H1 (cell line): ENCODE measurements around the gene TBX6. TPM values are rescaled to one million over a fixed set of nuclear protein-coding genes. Genes with fewer than 3 reads are reported as not detected.

Source experiments
- CTCF ChIA-PET: fragments of 300-600 bp; sonication (Branson Sonifier 250); formaldehyde crosslinking; loops from one replicate; lab custom pipeline; 2021; ENCODE audit not compliant: partially characterized antibody; lab: Charles Lee
- POLR2A ChIA-PET: fragments of 300-600 bp; sonication (Branson Sonifier 250); formaldehyde crosslinking; loops from one replicate; lab custom pipeline; 2021; ENCODE audit warnings: inconsistent platforms; ENCODE audit not compliant: partially characterized antibody; lab: Charles Lee
- DNase-seq, 2 experiments: peaks; one replicate each; pipeline versions ENCODE4 v3.0.0 to v3.0.0-alpha.2; 2010 to 2022; ENCODE audit warnings: low spot score in 2 of 2, low read depth in 1 of 2, mixed read lengths in 1 of 2
- FAIRE-seq: peaks from 2 replicates; lab custom pipeline; 2011; peaks lifted over from hg19 to GRCh38; lab: Jason Lieb, UNC
- H2AFZ ChIP-seq: 2 replicates; pipeline ENCODE4 v1.8.1; 2012; ENCODE audit warnings: low read length, inconsistent platforms
- H2AK5ac ChIP-seq: 2 replicates; pipeline ENCODE4 v1.6.1; 2013; ENCODE audit warnings: low read depth, low read length
- H2BK120ac ChIP-seq: replicated peaks from 2 replicates; pipeline ENCODE3; 2013; ENCODE audit warnings: low read depth, low read length, inconsistent platforms
- H2BK12ac ChIP-seq: 2 replicates; pipeline ENCODE4 v1.6.1; 2013; ENCODE audit warnings: low read depth, low read length
- H2BK15ac ChIP-seq: 2 replicates; pipeline ENCODE4 v1.6.1; 2013; ENCODE audit warnings: low read length
- H2BK20ac ChIP-seq: 2 replicates; pipeline ENCODE4 v1.6.1; 2013; ENCODE audit warnings: low read length
- H2BK5ac ChIP-seq: 2 replicates; pipeline ENCODE4 v1.6.1; 2013; ENCODE audit warnings: low read depth, low read length
- H3K14ac ChIP-seq: 2 replicates; pipeline ENCODE4 v1.6.1; 2013; ENCODE audit warnings: inconsistent platforms; ENCODE audit not compliant: insufficient read length
- H3K18ac ChIP-seq: 2 replicates; pipeline ENCODE4 v1.6.1; 2013; ENCODE audit warnings: low read length; ENCODE audit errors: extremely low read depth
- H3K23ac ChIP-seq: 2 replicates; pipeline ENCODE4 v1.6.1; 2013; ENCODE audit warnings: inconsistent platforms; ENCODE audit not compliant: insufficient read length
- H3K23me2 ChIP-seq: 2 replicates; pipeline ENCODE4 v1.6.1; 2013; ENCODE audit warnings: low read depth, low read length
- H3K27ac ChIP-seq: 2 replicates; pipeline ENCODE4 v1.6.1; 2011; ENCODE audit warnings: low read depth, low read length, inconsistent platforms
- H3K27me3 ChIP-seq, 4 experiments: replicated peaks in 1 of 4; 1 replicate in 1 of 4; 2 replicates in 3 of 4; pipeline versions ENCODE4 v1.6.1 to v1.8.1; 2011 to 2013; ENCODE audit warnings: low read length in 3 of 4, mild to moderate bottlenecking in 3 of 4, inconsistent platforms in 2 of 4, mixed read lengths in 2 of 4, moderate library complexity in 1 of 4; ENCODE audit not compliant: control insufficient read depth in 3 of 4, insufficient read depth in 3 of 4; ENCODE audit errors: extremely low read depth in 1 of 4
- H3K36me3 ChIP-seq, 4 experiments: 2 replicates each; pipeline versions ENCODE4 v1.6.1 to v1.8.1; 2011 to 2013; ENCODE audit warnings: mild to moderate bottlenecking in 4 of 4, low read length in 3 of 4, moderate library complexity in 2 of 4, control low read depth in 1 of 4, inconsistent platforms in 1 of 4; ENCODE audit not compliant: insufficient read depth in 4 of 4, control insufficient read depth in 2 of 4
- H3K4ac ChIP-seq: replicated peaks from 2 replicates; pipeline ENCODE3; 2013; ENCODE audit warnings: low read length, low read depth, mixed read lengths, inconsistent platforms; ENCODE audit not compliant: insufficient read length
- H3K4me1 ChIP-seq, 4 experiments: replicated peaks in 1 of 4; 1 replicate in 1 of 4; 2 replicates in 3 of 4; pipeline versions ENCODE4 v1.6.1 to v1.8.1; 2011 to 2013; ENCODE audit warnings: low read length in 3 of 4, inconsistent platforms in 2 of 4, mixed read lengths in 1 of 4; ENCODE audit not compliant: insufficient read depth in 4 of 4, control insufficient read depth in 3 of 4
- H3K4me2 ChIP-seq, 2 experiments: 2 replicates each; pipeline versions ENCODE4 v1.6.1 to v1.8.1; 2011 to 2013; ENCODE audit warnings: low read depth in 2 of 2, low read length in 2 of 2, control low read depth in 1 of 2, inconsistent platforms in 1 of 2, mild to moderate bottlenecking in 1 of 2; ENCODE audit not compliant: insufficient read depth in 1 of 2
- H3K4me3 ChIP-seq, 4 experiments: fragments of 200-600, 300-600 bp in 1 of 4; sonication (generic), shearing (Covaris generic), sonication (Bioruptor Twin) in 1 of 4; 2 replicates each; pipeline versions ENCODE4 v1.5.1 to v1.8.1; 2011 to 2016; ENCODE audit warnings: low read length in 4 of 4, low read depth in 3 of 4, control low read depth in 2 of 4, inconsistent platforms in 2 of 4, mild to moderate bottlenecking in 2 of 4, mixed read lengths in 1 of 4, moderate library complexity in 1 of 4; ENCODE audit not compliant: insufficient read depth in 2 of 4; ENCODE audit errors: extremely low read depth in 1 of 4
- H3K56ac ChIP-seq: replicated peaks from 2 replicates; pipeline ENCODE3; 2013; ENCODE audit warnings: low read depth, mild to moderate bottlenecking, mixed read lengths, low read length, inconsistent platforms; ENCODE audit not compliant: insufficient read length
- H3K79me1 ChIP-seq: 2 replicates; pipeline ENCODE4 v1.6.1; 2013; ENCODE audit warnings: low read depth, low read length, control low read depth
- H3K79me2 ChIP-seq, 2 experiments: 2 replicates each; pipeline versions ENCODE4 v1.6.1 to v1.8.1; 2012 to 2013; ENCODE audit warnings: low read length in 2 of 2, mild to moderate bottlenecking in 2 of 2, inconsistent platforms in 1 of 2; ENCODE audit not compliant: insufficient read depth in 2 of 2, control insufficient read depth in 1 of 2
- H3K9ac ChIP-seq, 4 experiments: replicated peaks in 1 of 4; 1 replicate in 1 of 4; 2 replicates in 3 of 4; pipeline versions ENCODE4 v1.6.1 to v1.8.1; 2011 to 2013; ENCODE audit warnings: low read depth in 3 of 4, low read length in 3 of 4, control low read depth in 2 of 4, mild to moderate bottlenecking in 2 of 4, moderate library complexity in 2 of 4, inconsistent platforms in 1 of 4; ENCODE audit errors: extremely low read depth in 1 of 4
- H3K9me3 ChIP-seq, 2 experiments: 2 replicates each; pipeline versions ENCODE4 v1.6.1 to v1.8.1; 2012 to 2013; ENCODE audit warnings: mild to moderate bottlenecking in 2 of 2, moderate library complexity in 2 of 2, control low read depth in 1 of 2, inconsistent platforms in 1 of 2, low read depth in 1 of 2, low read length in 1 of 2, mixed read lengths in 1 of 2; ENCODE audit not compliant: insufficient read depth in 2 of 2
- H4K20me1 ChIP-seq, 2 experiments: replicated peaks in 1 of 2; 2 replicates each; pipeline versions ENCODE3 to v1.8.1; 2011 to 2013; ENCODE audit warnings: inconsistent platforms in 2 of 2, low read length in 2 of 2, mild to moderate bottlenecking in 1 of 2; ENCODE audit not compliant: insufficient read depth in 2 of 2, control insufficient read depth in 1 of 2
- H4K5ac ChIP-seq: 2 replicates; pipeline ENCODE4 v1.6.1; 2013; ENCODE audit warnings: low read length, low read depth, mixed read lengths, inconsistent platforms; ENCODE audit not compliant: insufficient read length
- H4K8ac ChIP-seq: 2 replicates; pipeline ENCODE4 v1.8.0; 2013; ENCODE audit warnings: mild to moderate bottlenecking, moderate library complexity, low read length, inconsistent platforms; ENCODE audit not compliant: insufficient read depth; ENCODE audit errors: extremely low read depth
- H4K91ac ChIP-seq: replicated peaks from 2 replicates; pipeline ENCODE3; 2013; ENCODE audit warnings: low read length, mixed read lengths, inconsistent platforms; ENCODE audit not compliant: insufficient read length
- CTBP2 ChIP-seq: IDR thresholded peaks from 2 replicates; pipeline ENCODE4 v1.7.0; 2011; ENCODE audit warnings: borderline replicate concordance, mild to moderate bottlenecking, moderate library complexity, mixed read lengths, low read length; ENCODE audit not compliant: insufficient read depth, insufficient read length
- GABPA ChIP-seq: IDR thresholded peaks from 2 replicates; pipeline ENCODE4 v1.6.1; 2011; ENCODE audit warnings: mild to moderate bottlenecking, low read length, moderate library complexity, borderline replicate concordance; ENCODE audit not compliant: insufficient read depth
- KDM4A ChIP-seq: IDR thresholded peaks from one replicate; pipeline ENCODE4 v1.7.1; 2012; ENCODE audit warnings: low read depth, mild to moderate bottlenecking, moderate library complexity, low read length, inconsistent platforms; ENCODE audit not compliant: severe bottlenecking
- RAD21 ChIP-seq, 2 experiments: IDR thresholded peaks in 1 of 2; conservative IDR thresholded peaks in 1 of 2; 2 replicates each; pipeline ENCODE4 v1.6.1; 2011; ENCODE audit warnings: low read depth in 2 of 2, low read length in 2 of 2, improper control_type of control experiment in 1 of 2, inconsistent platforms in 1 of 2, mild to moderate bottlenecking in 1 of 2, moderate library complexity in 1 of 2
- YY1 ChIP-seq: IDR thresholded peaks from 2 replicates; pipeline ENCODE4 v1.6.1; 2011; ENCODE audit warnings: low read depth, mild to moderate bottlenecking, low read length
- whole genome bisulfite sequencing, 2 experiments: shearing (Covaris generic) in 1 of 2; methylation state at CpG; one replicate each; pipeline versions ENCODE4 v1.1.6 to v1.1.7; 2013 to 2015; ENCODE audit warnings: low lambda C conversion rate in 2 of 2, mixed read lengths in 2 of 2, inconsistent platforms in 1 of 2, low coverage in 1 of 2, missing lambda C conversion rate in 1 of 2; ENCODE audit not compliant: insufficient replicate concordance in 2 of 2, insufficient coverage in 1 of 2, insufficient read length in 1 of 2; ENCODE audit errors: extremely low coverage in 1 of 2, missing lambda C conversion rate in 1 of 2; 5-methylcytosine and 5-hydroxymethylcytosine counted together
- polyA plus RNA-seq, 7 experiments: library from polyadenylated mRNA; depleted of rRNA in 3 of 7; stranded (reverse) in 5 of 7; unstranded in 2 of 7; fragments of >200 nt in 5 of 7; fragments of 200-250 nt in 2 of 7; gene quantifications; 1 replicate in 5 of 7; 2 replicates in 1 of 7; 4 replicates in 1 of 7; pipeline versions ENCODE4 v1.2.1 to v1.2.3, GENCODE V29; 2011 to 2013; ENCODE audit warnings: missing spikeins in 2 of 7, mixed read lengths in 2 of 7
- total RNA-seq: library from RNA; stranded (reverse); fragmentation: NEBNext Ultra II Directional; extraction: Animal tissue kit (Norgen Biotek cat#: 25700); gene quantifications from 2 replicates; pipeline ENCODE4 v1.2.1, GENCODE V29; 2021

TBX6 gene
- total and polyA plus RNA-seq, 2 of the 8 experiments (the other 6 are each of a cell fraction or from before 2014, with no cell fraction given): 2.2 to 2.8 TPM

DNA sequence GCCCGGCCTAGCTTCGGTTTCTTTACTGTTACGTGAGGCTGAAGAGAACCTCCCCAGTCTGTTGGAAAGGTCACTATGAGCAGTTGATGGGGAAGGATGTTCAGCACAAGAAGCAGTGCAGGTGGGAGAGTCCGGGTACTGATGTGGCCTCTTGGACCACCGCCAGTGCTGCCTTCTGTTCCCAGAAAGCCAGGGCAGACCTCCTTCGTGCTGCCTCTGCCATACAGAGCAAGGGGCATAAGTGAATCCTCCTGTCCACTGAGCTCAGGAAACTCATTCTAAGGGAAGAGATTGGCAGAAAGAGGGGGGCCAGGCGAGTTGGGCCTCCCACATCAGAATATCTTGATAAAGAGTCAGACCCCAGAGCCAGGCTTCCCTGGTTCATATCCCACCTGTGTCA is 12.2 kb downstream of the TBX6 start:
- Histone ChIP-seq H3K36me3 (peaks cover 24 to 54% (median 36%) of the 10 kb centered on the region in 4 experiments; a peak in 7 of 8 replicates), H3K4me1 (peaks cover 0 to 7% (median 1%) of the 10 kb centered on the region in 4 experiments; a peak in 2 of 7 replicates), H4K5ac (no peak overlapping the region), H3K79me1 (peaks cover 12% of the 10 kb centered on the region), H3K9ac (no peak overlapping the region), H4K91ac (no peak overlapping the region), H3K4me2 (no peak overlapping the region), H3K4me3 (no peak overlapping the region), H2BK15ac (no peak overlapping the region), H3K18ac (no peak overlapping the region), H3K9me3 (no peaks in the 10 kb centered on the region), H2BK20ac (no peak overlapping the region), H2AFZ (no peak overlapping the region), H4K8ac (no peak overlapping the region), H3K4ac (no peak overlapping the region), H4K20me1 (peaks cover 19 to 33% of the 10 kb centered on the region in 2 experiments), H3K56ac (no peak overlapping the region), H3K23ac (no peak overlapping the region), H3K27ac (no peak overlapping the region), H3K14ac (no peak overlapping the region), H3K23me2 (peaks cover 7% of the 10 kb centered on the region; the same call in 1 of the 2 replicates), H2BK120ac (no peak overlapping the region), H3K27me3 (no peaks in the 10 kb centered on the region), H3K79me2 (peaks cover 11 to 35% of the 10 kb centered on the region in 2 experiments), H2BK12ac (no peak overlapping the region), H2AK5ac (no peak overlapping the region), H2BK5ac (no peak overlapping the region)
- WGBS, 2 experiments: 94% methylated on average over 7 of the region's 7 CpGs; no CpG with 5 or more reads in 1 of the 2 experiments
- FAIRE-seq: no peak
- no peak for DNase-seq
- CTCF ChIA-PET: interaction anchor here (0.9 to 5.9 kb wide), 4 partner anchors 11 to 50 kb away, joined by 3 to 46 read pairs (median 6); partner anchors contain the start of gene TBX6
- POLR2A ChIA-PET: interaction anchor here (9.9 to 21.2 kb wide), 2 partner anchors 11 kb away, joined by 151 to 353 read pairs; partner anchors contain the start of genes ALDOA, TBX6 and YPEL3
- no peak for TF ChIP-seq RAD21 (IDR thresholded peaks at IDR 0.05 in 1 of 2, conservative IDR thresholded peaks at IDR 0.05 in 1 of 2; ENCODE audit: low read depth in 2 of 2, low read length in 2 of 2)
- no peak for TF ChIP-seq KDM4A
- no peak for TF ChIP-seq CTBP2
- no peak for TF ChIP-seq YY1
- TF ChIP-seq GABPA: no peak
